Measurements from ENCODE around the gene TCF20. TPM values are rescaled to one million over a fixed set of nuclear protein-coding genes. Genes with fewer than 3 reads are reported as not detected.

The TCF20 gene
- total RNA-seq = 22.4 and 25.4 TPM in 2 replicates

GRCh38 chr22:42270510-42271190, at the start of gene TCF20:
TCF20 (minus strand) TSS chr22:42270653; CDS start chr22:42215305, 55,348 bp downstream.

Other genes with a start within 250 kb of the TCF20 start
- gene NAGA, start 199.8 kb downstream of the TCF20 start, total RNA-seq = 51.0 and 56.8 TPM in 2 replicates
- 27.2 and 30.9 TPM in 2 replicates for gene PHETA2, start 196.4 kb downstream of the TCF20 start, total RNA-seq
- gene SMDT1, start 191.0 kb downstream of the TCF20 start, total RNA-seq = 5.5 and 10.5 TPM in 2 replicates
- gene NDUFA6, start 179.9 kb downstream of the TCF20 start, total RNA-seq = 33.6 and 33.8 TPM in 2 replicates
- 0.20 and 0.43 TPM in 2 replicates for gene CYP2D6, start 139.8 kb downstream of the TCF20 start, total RNA-seq
- gene NFAM1, start 161.8 kb upstream of the TCF20 start, total RNA-seq = 0.07 TPM in 2 replicates
- 20.0 and 38.3 TPM in 2 replicates for gene RRP7A, start 249.1 kb upstream of the TCF20 start, total RNA-seq

Measured in smooth muscle cell of the pulmonary artery (primary cell).